NOMO-1 (cell line): ENCODE data around the gene SCAMP2.
"Not testable (repeated sequence)": the region's sequence is repeated elsewhere in the genome, so short reads cannot be mapped to it uniquely, and the experiment has no call there.

Experiments
- DNase-seq, 2 experiments: peaks; one replicate each; lab custom pipeline; 2025; ENCODE audit not compliant: unreplicated experiment in 2 of 2; lab: John Stamatoyannopoulos, UW

Gene SCAMP2

DNA sequence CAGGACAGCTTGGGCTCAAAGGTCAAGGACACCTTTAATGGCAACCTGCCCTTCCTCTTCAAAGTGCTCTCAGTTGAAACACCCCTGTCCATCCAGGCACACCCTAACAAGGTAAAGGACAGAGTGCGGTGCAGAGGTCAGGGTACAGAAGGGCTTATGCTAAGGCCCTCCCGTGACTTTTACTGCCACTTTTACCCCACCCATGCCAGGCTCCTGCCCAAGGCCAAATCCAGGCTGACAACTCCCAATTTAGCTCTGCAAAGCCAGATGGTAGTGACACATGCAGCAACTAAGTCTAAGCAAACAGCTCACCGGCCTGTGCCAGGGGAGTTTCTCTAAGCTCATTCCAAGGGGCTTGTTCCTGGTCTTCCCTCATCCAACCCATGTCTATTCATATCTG is 18.3 kb upstream of the SCAMP2 start:
- DNase-seq = no peak

DNA sequence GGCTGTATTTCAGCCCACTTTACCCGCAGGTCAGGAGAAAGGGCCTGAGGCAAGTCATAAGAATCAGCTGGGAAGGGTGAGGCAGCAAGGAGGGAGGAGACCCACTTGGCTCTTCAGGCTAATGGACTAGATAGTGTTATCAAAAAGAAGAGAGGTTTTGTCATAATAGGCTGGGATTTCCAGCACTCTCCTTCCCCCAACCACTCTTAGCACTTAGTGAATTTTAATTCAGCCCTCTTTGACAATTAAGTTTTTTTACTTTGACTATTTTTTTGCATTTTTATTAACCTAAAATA is 17.4 kb upstream of the SCAMP2 start:
- DNase-seq = no peak

DNA sequence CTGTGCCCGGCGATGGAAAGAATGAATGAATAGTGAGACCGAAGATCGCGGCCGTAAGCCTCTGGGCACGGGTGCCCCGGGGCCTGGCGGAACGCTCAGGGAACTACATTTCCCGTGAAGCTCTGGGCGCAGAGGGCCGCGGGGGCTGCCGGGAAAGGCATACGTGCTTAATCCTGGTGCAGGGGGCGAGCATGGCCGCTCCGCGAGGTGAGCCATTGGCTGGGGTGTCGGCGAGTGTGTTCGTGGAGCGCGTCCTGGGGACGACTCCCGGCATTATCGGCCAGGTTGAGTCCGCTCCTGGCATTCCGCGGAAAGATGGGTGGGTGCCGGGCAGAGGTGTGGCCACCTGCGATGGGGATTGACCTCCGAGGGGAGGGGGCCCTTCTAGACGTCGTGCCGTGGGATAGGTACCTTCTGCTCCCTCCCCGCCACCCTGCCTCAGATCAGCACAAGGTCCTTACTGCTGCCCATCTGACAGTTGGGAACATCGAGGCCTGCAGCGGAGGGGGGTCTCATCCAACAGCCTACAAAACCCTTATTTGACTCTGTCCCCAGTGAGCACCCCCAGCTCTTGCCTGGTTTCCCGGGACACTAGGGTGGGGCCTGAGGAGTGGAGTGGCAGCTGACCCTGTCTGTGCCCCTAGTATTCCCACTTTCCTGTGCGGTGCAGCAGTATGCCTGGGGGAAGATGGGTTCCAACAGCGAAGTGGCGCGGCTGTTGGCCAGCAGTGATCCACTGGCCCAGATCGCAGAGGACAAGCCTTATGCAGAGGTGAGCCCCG is 16.9 kb upstream of the SCAMP2 start, which contains the start of gene MPI:
Gene MPI (plus strand): TSS at position 160 of the 782 bp plus-strand sequence. CDS start 32 bp downstream, at position 192.
- peak; percentile 84 to 89 for DNase-seq

DNA sequence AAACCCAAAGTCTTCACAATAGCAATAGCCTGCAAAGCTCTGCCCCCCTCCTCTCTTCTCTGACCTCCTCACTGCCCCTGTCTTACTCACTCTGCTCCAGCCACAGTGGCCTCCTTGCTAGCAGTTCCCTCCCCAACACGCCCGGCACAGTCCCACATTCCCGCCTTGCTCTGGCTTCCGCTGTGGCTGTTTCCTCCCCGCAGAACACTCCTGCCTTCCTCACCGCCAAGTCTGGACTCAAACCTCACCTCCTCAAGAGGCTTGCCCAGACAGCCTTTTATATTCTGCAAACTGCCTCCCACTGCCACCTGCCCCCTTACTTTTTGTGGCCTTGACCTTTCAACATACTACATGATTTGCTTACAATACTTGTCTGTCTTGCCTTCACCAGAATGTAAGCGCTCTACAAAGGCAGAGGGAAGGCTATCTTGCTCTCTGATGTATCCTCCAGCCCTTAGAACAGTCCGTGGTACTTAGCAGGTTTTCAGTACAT is 16.3 kb upstream of the SCAMP2 start:
- DNase-seq = no peak

DNA sequence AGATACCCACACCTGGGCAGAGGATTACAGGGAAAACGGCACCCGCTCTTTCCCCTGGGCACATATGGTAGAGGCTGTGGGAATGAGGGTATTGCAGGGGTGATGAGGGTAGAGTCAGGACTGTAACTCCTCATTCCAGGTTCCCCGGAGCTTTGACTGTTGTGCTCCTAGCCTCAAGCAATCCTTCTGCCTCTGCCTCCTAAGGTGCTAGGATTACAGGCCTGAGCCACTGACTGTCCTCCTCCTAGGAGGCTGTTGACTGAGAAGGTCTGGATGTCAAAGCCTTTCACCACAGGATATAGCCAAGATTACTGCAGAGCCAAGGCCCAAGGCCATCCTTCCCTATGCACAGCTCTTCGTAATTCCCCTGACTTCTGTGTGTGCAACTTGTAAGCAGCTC is 15.6 kb upstream of the SCAMP2 start:
- no peak for DNase-seq

DNA sequence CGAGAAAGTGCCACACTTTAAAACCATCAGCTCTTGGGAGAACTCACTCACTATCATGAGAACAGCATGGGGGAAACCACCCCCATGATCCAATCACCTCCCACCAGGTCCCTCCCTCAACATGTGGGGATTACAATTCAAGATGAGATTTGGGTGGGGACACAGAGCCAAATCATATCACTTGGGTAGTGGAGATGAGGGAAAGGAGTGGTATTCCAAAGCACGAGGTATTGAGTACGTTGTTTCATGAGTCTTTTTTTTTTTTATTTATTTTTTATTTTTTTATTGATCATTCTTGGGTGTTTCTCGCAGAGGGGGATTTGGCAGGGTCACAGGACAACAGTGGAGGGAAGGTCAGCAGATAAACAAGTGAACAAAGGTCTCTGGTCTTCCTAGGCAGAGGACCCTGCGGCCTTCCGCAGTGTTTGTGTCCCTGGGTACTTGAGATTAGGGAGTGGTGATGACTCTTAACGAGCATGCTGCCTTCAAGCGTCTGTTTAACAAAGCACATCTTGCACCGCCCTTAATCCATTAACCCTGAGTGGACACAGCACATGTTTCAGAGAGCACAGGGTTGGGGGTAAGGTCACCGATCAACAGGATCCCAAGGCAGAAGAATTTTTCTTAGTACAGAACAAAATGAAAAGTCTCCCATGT is 14.5 kb upstream of the SCAMP2 start:
- not testable (repeated sequence) for DNase-seq

DNA sequence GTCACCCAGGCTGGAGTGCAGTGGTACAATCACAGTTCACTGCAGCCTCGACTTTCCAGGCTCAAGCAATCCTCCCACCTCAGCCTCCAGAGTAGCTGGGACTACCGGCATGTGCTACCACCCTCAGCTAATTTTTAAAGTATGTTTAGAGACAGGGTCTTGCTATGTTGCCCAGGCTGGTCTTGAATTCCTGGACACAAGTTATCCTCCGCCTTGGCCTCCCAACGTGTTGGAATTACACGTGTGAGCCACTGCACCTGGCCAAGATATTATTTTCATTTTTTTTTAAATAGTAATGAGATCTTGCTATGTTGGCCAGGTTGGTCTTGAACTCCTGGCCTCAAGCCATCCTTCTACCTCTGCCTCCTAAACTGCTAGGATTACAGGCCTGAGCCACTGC is 12.3 kb upstream of the SCAMP2 start:
- no peak for DNase-seq

DNA sequence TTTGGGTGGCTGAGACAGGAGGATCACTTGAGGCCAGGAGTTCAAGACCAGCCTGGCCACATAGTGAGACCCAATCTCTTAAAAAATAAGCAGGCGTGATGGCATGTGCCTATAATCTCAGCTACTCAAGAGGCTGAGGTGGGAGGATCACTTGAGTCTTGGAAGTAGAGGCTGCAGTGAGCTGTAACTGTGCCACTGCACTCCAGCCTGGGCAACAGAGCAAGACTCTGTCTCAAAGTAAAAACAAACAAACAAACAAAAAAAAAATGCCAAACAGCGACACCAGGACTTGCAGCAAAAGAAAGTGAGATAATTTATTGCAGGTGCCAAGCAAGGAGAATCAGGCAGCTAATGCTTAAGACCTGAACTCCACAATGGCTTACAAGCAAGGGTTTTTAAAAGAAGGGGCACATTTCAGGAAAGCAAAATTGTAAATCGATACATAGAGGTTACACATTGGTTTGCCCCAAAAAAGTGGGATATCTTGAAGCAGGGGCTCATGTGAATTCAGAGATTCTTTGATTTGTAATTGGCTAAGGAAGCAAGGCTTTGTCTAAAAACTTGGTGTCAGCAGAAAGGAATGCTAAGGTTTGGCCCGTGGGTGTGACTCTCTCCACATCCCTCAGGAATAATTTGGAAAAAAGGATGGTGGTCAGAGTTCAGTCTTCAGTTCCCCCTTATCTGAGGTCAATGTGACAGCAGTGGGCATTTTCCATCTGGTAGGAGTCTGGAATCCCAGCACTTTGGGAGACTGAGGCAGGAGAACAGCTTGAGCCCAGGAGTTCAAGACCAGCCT is 11.5 kb upstream of the SCAMP2 start:
- no peak for DNase-seq

DNA sequence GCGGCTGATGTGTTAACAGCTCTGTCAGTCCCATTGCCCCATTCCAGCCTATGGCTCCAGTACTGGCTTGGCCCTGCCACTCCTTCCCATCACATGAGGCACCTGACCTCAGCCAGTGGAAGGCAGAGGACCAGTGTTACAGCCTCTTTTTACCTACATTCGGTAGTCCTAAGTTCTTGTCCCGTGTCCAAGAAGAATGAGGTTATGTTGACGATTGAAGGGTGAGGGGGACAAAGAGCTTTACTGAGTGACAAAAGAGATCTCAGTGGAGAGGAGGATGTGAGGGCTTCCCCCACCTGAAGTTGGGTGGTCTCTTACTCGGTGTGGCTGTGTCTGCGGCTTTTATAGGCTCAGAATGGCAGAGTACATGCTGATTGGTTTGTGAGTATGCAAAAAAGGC is 9.4 kb upstream of the SCAMP2 start:
- DNase-seq = no peak

DNA sequence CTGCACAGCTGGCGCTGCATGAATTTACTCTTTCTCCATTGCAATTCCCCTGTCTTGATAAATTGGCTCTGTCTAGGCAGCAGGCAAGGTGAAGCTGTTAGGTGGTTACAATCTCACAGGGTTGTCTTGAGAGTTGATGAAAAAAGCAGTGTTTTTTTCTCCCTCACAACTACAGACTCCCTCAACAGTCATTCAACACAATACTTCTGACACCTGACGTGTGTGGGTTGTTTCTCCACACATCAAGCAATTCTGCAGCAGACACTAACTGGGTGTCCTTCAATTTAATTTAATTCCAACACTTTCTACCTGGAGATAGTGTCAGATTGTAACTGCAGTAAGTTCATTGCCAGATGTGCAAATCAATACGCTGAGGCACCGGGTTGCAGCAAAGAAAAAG is 5.1 kb upstream of the SCAMP2 start:
- DNase-seq = no peak

DNA sequence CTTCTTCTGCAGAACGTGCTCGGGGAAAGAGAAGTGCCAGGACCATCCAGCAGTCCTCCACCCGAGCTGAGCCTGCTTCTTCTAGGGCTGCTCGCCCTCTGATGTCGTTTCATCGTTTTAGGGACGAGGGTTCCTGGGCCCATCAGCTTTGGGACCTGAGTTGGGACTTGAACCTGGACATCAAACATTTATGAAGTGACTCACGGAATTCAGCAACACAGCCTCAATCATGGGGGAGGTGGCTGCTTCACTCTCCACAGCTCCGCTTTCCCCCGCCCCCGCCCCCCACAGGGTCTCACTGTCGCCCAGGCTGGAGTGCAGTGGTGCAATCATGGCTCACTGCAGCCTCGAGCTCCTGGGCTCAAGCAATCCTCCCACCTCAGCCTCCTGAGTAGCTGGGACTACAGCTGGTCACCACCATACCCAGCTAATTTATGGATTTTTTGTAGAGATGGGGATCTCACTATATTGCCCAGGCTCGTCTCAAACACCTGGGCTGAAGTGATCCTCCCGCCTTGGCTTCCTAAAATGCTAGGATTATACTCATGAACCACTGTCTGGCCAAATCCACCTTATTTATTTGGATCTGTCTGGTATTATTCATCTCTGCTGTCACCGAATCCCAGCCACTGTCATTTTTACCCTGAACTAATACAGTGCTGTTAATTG is 725 bp upstream of the SCAMP2 start:
- peak in 1 of 2 experiments; percentile 17 for DNase-seq

DNA sequence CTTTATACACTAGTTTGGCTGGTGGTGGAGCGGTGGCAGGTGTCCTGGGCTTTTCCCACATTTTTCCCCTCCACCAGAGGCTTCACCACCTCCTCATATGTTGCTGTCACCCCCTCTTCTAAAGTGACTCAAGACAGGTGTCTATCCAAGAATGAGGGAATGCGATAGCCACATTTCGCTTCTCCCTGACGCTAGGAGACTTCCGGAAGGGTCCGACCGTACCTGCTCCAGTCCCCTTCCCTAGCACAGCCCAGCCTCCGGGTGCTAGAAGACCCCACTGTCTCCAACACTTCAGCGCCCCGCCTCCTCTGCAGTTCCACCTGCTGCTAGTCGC is 496 bp downstream of the SCAMP2 start:
- DNase-seq = no peak

DNA sequence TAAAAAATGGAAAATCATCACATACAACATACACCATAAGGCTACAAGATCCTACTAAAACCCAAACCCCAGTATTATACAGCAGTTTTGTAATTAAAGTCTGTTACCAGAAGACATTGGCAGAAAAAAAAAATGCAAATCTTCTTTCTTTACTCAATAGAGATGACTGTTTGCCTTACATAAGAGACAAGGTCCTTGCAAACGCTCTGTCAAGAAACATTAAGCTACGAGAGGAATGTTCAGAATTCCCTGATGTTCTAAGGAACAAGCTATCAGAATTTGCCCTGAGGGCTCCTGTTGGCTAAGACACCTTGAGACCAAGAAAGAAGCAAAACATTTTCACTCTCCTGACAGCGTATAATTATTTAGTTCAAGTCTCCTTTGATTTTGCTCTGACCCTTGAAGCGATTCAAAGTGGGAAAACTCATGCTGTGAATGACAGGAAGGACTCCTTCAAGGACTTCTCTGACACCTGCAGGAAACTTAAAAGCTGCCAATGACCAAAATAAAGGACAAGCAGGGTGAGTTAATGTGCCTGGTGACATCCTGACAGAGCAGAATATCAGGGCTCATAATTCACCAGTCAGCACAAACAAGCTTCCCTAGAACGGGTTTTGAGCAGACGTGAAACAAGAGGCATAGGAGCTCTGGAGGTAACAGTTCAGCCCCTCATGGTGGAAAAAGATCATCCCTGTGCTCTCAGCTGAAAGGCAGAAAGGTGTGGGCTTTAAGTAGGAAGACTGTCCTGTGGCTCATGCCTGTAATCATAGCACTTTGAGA is 2.5 kb downstream of the SCAMP2 start:
- DNase-seq = peak in 1 of 2 experiments; percentile 56

DNA sequence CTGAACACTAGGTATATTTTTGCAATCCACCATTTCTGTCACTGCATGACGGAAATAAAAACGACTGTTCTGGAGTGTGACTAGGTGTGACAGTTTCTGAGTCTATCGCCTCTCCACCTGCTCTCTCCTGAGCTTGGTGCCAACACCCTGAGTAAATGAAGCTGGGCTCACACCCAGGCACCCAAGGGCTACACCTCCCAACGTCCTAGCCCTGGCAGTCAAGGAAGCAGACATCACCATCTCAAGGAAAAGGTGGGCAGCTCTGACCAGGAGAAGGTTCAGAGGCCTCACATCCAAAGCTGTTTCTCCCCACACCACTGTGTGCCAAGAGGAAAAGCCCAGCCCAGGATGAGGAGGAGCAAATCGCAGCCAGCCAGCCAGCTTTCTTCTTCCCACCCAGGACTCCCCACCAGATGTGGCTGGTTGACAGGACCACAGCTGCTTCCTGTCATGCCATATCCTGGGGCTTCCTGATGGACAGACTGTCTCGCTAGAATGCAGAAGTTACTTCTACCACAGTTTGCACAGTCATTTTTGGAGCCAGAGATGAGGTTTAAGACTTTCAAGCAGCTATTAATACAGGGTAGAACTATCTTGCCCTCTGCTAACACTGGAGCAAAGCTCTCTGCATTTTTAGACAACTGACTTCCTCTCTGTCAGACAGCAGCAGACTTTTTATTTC is 3.3 kb downstream of the SCAMP2 start:
- DNase-seq = peak; percentile 91 to 97

DNA sequence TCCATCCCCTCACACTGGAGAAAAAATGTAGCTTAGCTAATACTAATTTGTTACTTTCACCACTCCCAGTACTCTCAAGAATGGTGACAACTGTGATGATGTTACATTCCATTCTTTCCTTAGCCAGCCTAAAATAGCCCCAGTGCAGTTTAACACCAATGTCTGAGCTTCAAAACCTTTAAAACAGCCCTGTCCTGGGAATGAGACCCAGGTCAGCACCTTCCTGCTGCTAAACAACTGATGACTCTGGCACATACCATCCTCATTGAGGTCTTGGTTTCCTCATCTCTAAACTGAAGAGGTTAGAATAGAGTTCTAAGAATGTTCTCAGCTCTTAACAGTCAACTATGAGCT is 3.8 kb downstream of the SCAMP2 start:
- no peak for DNase-seq

DNA sequence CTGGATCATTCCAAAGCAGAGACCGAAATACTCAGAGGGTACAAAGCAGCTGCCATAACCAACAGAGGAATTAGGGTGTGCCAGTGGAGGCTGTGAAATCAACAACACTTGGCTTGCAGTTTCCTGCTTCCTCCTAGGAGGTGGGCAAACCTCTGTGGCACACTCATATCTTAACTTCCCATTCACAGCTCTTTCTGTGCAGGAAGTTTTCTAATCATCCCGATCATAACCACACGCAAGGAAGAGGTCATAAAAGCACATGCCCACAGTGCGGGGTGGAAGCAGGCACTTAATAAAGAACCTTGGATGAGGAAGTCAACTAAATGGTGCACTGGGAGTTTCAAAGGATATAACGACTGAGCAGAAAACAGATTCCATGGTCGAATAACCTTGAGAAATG is 5.1 kb downstream of the SCAMP2 start:
- peak; percentile 62 to 64 for DNase-seq

DNA sequence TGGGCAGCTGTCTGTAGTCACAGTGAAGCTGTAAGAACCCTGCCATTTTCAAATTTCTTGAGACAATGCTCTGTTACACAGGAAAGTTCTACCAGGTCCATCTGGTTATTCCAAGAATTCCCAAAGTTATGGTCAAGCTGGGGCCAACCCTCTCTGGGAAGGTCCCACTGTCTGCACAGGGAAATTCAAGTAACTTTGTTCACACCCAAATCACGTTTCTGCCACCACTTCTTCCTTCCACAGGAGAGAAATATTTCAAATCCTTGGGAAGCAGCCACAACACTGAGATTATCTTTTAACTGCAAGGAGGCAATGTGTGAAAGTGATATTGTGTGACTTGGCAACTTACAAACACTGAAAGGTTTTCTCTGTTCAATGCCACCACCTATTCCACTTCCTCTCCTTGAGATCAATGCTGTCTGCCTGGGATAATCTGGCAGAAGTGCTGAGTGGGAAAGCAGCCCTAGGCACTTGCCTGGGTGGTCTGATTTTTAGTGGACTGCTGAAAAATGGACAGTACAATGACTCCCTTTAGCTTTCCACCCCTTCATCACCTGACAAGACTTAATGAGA is 5.6 kb downstream of the SCAMP2 start:
- DNase-seq = no peak

DNA sequence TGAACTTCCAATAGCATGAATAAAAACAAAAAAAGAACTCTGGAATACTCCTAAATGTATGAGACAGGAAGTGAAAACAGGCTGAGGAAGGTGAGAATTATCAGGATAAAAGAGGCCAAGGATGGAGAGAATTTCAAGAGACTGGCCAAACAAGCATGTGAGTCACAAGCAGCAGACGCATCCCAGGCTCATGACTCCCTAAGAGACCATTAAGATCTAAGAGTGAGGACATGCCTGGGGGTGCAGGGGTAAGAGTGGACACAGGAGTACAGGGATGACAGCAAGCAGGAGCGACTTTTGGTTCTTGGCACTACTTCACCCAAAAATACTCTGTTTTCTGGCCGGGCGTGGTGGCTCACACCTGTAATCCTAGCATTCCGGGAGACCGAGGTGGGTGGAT is 7.1 kb downstream of the SCAMP2 start:
- DNase-seq = no peak

DNA sequence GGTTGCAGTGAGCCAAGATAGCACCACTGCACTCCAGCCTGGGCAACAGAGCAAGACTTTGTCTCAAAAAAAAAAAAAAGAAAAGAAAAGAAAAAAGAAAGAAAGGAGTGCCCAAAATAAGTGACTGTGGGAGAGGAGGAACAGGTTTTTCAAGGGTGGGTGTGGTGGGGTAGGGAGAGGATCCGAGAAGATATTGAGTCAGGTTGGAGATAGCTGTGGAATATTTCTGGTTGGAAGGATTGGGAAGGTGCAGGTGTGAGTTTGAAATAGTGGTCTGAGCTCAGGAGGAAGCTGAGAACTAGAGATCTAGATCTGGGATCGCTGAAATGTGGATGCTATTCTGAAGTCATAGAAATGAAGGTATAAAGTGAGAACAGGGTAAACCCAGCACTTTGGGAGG is 7.8 kb downstream of the SCAMP2 start:
- no peak for DNase-seq

DNA sequence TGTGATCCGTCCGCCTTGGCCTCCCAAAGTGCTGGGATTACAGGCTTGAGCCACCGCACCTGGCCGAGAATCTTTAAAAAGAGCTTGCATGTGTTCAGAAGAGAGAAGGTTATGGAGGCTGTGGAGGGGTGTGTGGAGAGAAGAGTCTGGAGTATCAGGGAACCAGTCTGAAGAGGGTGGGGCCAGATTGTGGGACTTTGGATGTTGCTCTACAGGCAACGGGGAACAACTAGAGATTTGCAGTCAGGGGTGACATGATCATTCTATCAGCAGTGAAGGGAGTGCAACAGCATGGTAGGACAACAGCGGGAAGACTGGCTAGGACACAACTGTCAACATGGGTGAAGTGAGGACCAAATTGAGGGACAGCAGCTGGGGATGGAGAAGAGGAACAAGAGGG is 8.9 kb downstream of the SCAMP2 start:
- DNase-seq = no peak
